ENCODE results near the gene PIGV.

The PIGV gene

DNA sequence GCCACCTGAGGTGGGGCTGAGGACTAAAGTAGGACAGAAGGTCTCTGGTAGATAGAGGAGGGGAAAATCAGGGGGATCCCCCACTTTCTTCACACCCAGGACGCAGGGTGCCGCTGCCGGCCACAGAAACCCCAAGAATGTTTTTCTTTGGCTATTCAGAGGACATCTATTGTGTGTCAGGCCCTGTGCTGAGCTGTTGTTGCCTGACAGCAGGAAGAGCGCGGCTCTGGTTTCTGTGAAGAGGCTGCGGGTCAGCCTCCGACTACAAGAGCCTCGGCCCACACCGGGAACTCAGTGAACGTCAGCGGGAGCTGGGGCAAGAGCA, 407 bp upstream of the PIGV start:
- H3K4me3 ChIP-seq (replicated peaks; ENCODE audit: low read depth, low read length), result peak overlapping the region; percentile 65
- DNase-seq (ENCODE audit: extremely low read depth, low read depth), result no peak
- TF ChIP-seq, protein P1, sequence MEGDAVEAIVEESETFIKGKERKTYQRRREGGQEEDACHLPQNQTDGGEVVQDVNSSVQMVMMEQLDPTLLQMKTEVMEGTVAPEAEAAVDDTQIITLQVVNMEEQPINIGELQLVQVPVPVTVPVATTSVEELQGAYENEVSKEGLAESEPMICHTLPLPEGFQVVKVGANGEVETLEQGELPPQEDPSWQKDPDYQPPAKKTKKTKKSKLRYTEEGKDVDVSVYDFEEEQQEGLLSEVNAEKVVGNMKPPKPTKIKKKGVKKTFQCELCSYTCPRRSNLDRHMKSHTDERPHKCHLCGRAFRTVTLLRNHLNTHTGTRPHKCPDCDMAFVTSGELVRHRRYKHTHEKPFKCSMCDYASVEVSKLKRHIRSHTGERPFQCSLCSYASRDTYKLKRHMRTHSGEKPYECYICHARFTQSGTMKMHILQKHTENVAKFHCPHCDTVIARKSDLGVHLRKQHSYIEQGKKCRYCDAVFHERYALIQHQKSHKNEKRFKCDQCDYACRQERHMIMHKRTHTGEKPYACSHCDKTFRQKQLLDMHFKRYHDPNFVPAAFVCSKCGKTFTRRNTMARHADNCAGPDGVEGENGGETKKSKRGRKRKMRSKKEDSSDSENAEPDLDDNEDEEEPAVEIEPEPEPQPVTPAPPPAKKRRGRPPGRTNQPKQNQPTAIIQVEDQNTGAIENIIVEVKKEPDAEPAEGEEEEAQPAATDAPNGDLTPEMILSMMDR (IDR thresholded peaks at IDR 0.05; ENCODE audit: low read depth, low read length, missing control alignments), result no peak

DNA sequence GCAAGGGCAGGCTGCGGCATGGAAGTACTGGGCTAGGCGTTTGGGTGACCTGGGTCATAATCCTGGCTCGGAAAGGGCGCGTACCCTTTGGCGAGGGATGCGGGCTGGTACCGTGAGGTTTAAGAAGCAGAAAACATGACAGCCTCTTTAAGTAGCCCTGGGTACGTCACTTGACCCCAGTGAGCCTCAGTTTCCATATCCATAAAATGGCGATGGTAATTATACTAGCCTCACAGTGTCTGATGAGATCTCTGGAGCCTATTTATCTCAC, 700 bp downstream of the PIGV start:
- H3K4me3 ChIP-seq (replicated peaks; ENCODE audit: low read depth, low read length), result peak overlapping the region; percentile 65
- TF ChIP-seq, protein P1 (IDR thresholded peaks at IDR 0.05; ENCODE audit: low read depth, low read length, missing control alignments), result no peak
- no peak for DNase-seq (ENCODE audit: extremely low read depth, low read depth)

DNA sequence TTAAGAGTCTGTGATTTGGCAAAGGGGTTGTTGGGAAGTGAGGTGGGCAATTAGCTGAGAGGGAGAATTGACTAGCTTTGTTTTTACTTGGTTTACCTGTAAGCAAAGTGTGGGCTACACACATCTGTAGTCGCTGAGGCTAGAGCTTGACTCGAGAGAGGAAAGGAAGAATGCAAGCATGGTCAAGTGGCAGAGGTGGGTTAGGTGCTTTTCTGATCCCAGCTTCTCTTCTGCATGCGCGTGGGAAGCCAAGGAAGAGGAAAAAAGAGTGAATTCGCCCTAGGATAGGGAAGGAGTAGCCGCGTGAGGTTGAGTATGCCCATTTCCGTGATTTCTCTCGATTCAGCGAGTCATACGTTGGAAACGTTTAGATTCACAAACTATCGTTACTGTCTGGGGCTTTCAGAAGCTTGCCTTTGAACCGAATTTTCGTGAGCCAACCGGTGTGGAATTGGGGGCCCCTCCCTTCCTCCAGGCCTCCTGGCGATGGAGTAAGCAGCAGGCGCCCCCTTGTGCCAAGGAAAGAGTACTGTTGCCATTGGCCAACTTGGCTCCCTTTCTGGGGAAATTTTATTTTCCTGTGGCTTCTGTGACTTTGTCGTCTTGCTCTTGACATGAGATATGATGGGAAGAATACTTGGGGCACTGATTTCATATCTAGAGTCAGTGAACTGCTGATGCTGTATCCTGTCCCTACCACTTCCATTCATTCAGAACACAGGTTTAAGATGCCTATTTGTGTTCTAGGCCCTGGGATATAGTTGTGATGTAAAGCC, 1.3 kb downstream of the PIGV start:
- peak; percentile 72 for DNase-seq (ENCODE audit: extremely low read depth, low read depth)
- peak overlapping the region; percentile 65 for H3K4me3 ChIP-seq (replicated peaks; ENCODE audit: low read depth, low read length)
- TF ChIP-seq, protein P1 (IDR thresholded peaks at IDR 0.05; ENCODE audit: low read depth, low read length, missing control alignments), result peak; percentile 97

DNA sequence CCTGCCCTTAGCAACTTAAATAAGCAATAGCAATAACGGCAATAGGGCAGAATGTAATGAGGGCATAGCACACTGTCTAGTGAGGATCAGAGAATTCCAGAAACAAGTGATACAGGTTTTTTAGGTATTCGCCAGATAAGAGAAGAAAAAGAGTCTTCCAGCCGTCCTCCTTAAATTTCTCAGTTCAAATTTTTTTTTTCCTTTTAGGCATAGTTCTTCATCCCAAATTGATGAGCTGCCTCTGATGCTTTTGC, 1.8 kb downstream of the PIGV start:
- no peak for DNase-seq (ENCODE audit: extremely low read depth, low read depth)
- H3K4me3 ChIP-seq (replicated peaks; ENCODE audit: low read depth, low read length), result no peak overlapping the region
- TF ChIP-seq, protein P1 (IDR thresholded peaks at IDR 0.05; ENCODE audit: low read depth, low read length, missing control alignments), result no peak

DNA sequence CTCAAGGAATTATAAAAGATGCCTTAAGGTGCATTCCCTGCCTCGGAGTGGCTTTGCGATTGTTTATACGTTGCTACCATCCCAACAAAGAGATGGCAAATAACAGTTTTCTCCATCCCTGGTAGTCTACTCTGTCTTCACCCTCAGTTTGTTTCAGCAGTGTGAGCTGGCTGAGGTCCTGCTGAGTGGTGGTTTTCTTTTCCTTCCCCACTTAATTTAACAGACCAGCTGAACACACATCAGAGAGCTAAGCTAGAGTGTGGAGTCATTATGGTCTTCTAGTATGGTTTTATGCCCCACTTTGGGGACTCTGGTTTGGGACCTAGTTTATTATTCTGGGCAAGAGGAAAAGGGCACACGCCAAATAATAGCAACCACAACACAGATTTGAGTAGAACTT, 2.2 kb downstream of the PIGV start:
- DNase-seq (ENCODE audit: extremely low read depth, low read depth), result no peak
- no peak overlapping the region for H3K4me3 ChIP-seq (replicated peaks; ENCODE audit: low read depth, low read length)

DNA sequence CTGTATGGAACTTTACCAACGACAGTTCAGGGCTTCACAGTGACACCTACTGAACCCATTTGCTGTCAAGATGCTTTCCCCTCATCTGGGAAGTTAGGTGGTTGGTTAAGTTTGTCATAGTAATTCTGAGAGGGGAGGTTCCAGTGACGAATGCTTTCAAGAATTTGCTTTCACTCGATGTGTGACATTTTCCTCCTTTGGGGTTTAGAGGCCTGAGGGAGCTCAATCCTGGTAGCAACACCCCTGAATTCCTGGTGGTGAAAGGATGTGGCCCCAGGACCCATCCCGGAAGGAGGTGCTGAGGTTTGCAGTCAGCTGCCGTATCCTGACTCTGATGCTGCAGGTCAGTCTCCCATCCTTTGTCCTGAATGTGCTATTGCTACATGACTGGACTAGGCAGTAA, 2.8 kb downstream of the PIGV start:
- DNase-seq (ENCODE audit: extremely low read depth, low read depth), result no peak
- no peak overlapping the region for H3K4me3 ChIP-seq (replicated peaks; ENCODE audit: low read depth, low read length)
- TF ChIP-seq, protein P1 (IDR thresholded peaks at IDR 0.05; ENCODE audit: low read depth, low read length, missing control alignments), result no peak

More for the DNA sequence above, 2.2 kb downstream of the PIGV start:
- TF ChIP-seq, protein P1 (IDR thresholded peaks at IDR 0.05; ENCODE audit: low read depth, low read length, missing control alignments), result no peak

DNA sequence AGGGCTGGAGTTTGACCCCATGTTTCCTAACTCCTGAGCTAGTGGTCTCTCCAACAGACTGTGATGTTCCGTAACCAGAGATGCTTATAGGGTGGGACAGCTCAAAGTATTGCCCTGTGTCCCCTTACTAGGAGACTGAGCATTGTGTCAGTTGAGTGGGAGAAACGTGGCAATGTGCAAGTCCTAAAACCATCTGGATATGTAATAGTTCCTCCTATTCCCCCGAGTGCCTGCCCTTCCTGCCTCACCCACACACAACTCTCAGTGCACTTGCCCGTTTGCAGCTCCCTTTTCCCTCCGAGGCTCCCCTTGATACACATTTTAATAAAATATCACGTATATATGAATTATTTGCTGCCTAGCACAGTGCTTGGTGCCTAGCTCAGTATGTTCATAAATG, 3.4 kb downstream of the PIGV start:
- TF ChIP-seq, protein P1 (IDR thresholded peaks at IDR 0.05; ENCODE audit: low read depth, low read length, missing control alignments), result no peak
- DNase-seq (ENCODE audit: extremely low read depth, low read depth), result no peak
- H3K4me3 ChIP-seq (replicated peaks; ENCODE audit: low read depth, low read length), result no peak overlapping the region
